Bronchial epithelial cell (primary cell): Measurements from ENCODE around the gene TATDN3. TPM values are rescaled to one million over a fixed set of nuclear protein-coding genes. Genes with fewer than 3 reads are reported as not detected.
"Not testable (repeated sequence)": the region's sequence is repeated elsewhere in the genome, so short reads cannot be mapped to it uniquely, and the experiment has no call there.

Experiments used
- DNase-seq: peaks from one replicate; pipeline ENCODE4 v3.0.0-alpha.2; 2010; ENCODE audit warnings: low read depth
- FAIRE-seq: peaks from 2 replicates; lab custom pipeline; 2011; peaks lifted over from hg19 to GRCh38; lab: Jason Lieb, UNC
- H3K27me3 ChIP-seq: 2 replicates; pipeline ENCODE4 v1.5.1; 2011; ENCODE audit warnings: low read length; ENCODE audit not compliant: control insufficient read depth, insufficient read depth
- H3K36me3 ChIP-seq: 2 replicates; pipeline ENCODE4 v1.5.1; 2011; ENCODE audit warnings: low read length; ENCODE audit not compliant: control insufficient read depth, insufficient read depth
- H3K4me3 ChIP-seq: 2 replicates; pipeline ENCODE4 v1.5.1; 2011; ENCODE audit warnings: mild to moderate bottlenecking, low read depth, low read length, control low read depth
- total RNA-seq: library from RNA; depleted of rRNA; stranded (reverse); fragments of >200 nt; gene quantifications from 2 replicates; pipeline ENCODE4 v1.2.1, GENCODE V29; 2014
- TF ChIP-seq, protein P1 (sequence below): IDR thresholded peaks from 2 replicates; pipeline ENCODE4 v1.5.1; 2011; ENCODE audit warnings: mild to moderate bottlenecking, moderate library complexity, low read length, control low read depth, inconsistent platforms; ENCODE audit not compliant: insufficient read depth, severe bottlenecking

Gene TATDN3
- total RNA-seq, 1 donor from 2014 or later: 12.1 TPM

DNA sequence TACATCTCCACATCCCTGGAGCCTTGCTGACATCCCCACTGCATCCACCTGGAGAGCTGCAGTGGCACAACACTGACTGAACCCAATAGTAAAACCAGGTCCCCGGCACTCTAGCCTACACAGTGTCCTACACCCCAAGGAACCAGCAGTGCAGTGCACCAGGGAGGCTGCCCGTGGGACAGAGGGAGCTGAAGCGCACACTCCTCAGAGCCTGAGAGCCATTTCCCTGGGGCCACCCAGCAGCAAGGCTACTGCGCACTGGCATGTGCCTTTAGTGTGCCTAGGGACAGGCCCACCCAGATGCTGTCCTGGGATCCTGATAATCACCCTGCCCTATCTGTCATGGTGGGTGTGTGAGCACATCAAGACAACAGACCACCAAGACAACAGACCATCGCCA is 32.0 kb upstream of the TATDN3 start:
- FAIRE-seq: no peak
- TF ChIP-seq, protein P1, sequence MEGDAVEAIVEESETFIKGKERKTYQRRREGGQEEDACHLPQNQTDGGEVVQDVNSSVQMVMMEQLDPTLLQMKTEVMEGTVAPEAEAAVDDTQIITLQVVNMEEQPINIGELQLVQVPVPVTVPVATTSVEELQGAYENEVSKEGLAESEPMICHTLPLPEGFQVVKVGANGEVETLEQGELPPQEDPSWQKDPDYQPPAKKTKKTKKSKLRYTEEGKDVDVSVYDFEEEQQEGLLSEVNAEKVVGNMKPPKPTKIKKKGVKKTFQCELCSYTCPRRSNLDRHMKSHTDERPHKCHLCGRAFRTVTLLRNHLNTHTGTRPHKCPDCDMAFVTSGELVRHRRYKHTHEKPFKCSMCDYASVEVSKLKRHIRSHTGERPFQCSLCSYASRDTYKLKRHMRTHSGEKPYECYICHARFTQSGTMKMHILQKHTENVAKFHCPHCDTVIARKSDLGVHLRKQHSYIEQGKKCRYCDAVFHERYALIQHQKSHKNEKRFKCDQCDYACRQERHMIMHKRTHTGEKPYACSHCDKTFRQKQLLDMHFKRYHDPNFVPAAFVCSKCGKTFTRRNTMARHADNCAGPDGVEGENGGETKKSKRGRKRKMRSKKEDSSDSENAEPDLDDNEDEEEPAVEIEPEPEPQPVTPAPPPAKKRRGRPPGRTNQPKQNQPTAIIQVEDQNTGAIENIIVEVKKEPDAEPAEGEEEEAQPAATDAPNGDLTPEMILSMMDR: no peak

DNA sequence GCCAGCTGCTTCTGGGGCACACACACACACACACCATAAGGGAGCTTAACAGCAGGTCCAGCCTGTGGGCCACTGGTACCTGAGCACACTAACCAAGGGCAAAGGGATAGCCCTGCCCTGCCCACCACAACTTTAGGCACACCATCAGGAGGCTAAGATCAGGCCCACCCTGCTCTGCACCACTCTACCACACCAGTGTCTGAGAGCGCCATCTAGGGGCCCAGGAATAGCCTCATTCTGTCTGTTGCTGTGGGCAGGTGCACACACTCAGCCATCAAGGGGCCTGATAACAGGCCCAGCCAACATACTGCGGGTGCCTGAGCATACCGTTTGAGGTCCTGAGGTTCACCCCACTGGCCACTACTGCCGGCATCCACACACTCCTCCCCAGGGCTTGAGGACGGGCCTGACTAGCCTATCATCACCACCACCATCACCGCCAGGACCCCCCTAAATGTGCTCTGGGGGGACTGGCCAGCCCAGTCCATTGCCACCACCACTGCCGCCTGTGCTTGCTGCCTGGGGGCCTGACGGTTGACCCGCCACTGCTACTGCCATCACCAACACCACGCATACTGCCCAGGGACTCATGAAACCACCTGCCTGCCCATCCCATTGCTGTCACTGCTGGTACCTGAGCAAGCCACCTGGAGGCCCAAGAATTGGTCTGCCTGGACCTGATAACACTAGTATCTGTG is 31.4 kb upstream of the TATDN3 start:
- no peak for DNase-seq
- H3K36me3 ChIP-seq: no peaks in the 10 kb centered on the region
- FAIRE-seq: no peak
- TF ChIP-seq, protein P1: peak; percentile 61
- H3K27me3 ChIP-seq: no peaks in the 10 kb centered on the region
- H3K4me3 ChIP-seq: no peak overlapping the region

More for the DNA sequence above, 32.0 kb upstream of the TATDN3 start:
- H3K27me3 ChIP-seq: no peaks in the 10 kb centered on the region
- no peak for DNase-seq
- H3K4me3 ChIP-seq: no peak overlapping the region
- no peaks in the 10 kb centered on the region for H3K36me3 ChIP-seq

DNA sequence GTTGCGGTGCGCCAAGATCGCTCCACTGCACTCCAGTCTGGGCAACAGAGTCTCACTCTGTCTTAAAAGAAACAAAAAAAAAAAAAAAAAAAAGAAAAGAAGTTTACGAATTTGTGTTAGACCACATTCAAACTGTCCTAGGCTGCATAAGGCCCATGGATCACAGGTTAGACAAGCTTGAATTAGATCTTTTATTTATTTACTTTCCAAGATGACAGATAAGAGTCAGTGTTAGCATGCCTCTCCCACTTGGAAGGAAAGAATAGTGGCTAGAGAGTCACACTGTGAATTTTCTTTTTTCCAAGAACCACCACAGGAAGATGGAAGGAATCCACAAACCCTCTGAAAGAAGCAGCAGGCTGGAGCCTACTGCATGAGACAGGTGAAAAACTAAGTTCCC is 29.5 kb upstream of the TATDN3 start:
- FAIRE-seq (no peak), DNase-seq (no peak)
- no peaks in the 10 kb centered on the region for H3K27me3 ChIP-seq
- H3K4me3 ChIP-seq: no peak overlapping the region
- TF ChIP-seq, protein P1: no peak
- no peaks in the 10 kb centered on the region for H3K36me3 ChIP-seq

DNA sequence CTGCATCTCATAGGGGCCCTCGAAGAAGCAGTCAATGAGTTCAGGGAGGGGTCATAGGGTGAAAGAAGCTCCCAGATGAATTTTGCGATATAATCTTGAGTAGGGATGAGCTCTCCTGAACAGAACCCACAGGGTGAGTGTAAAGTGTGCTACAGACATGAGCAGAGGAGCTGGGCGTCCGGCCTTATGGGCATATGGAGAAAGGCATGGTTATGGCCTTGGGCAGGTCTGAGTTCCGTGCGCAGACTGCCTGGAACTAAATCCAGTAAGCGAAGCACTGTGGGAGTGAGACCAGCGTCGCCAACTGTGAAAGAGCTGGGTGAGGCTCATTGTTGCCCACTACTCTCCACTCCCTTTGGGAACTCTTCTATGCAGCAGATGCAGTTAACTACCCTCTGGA is 28.9 kb upstream of the TATDN3 start:
- Histone ChIP-seq H3K36me3 (no peaks in the 10 kb centered on the region), H3K4me3 (no peak overlapping the region), H3K27me3 (no peaks in the 10 kb centered on the region)
- FAIRE-seq: no peak
- TF ChIP-seq, protein P1: no peak
- DNase-seq: no peak

DNA sequence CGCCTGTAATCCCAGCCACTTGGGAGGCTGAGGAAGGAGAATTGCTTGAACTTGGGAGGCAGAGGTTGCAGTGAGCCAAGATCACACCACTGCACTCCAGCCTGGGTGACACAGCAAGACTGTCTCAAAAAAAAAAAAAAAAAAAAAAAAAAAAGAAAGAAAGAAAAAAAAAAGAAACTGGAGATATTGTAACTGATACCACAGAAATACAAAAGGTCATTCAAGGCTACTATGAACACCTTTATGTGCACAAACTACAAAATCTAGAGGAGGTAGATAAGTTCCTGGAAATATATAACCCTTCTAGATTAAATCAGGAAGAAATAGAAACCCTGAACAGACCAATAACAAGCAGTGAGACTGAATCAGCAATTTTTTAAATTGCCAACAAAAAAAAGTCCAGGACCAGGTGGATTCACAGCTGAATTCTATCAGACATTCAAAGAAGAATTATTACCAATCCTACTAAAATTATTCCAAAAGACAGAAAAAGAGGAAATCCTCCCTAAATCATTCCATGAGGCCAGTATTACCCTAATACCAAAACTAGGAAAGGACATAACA is 26.9 kb upstream of the TATDN3 start:
- not testable (repeated sequence) for DNase-seq, H3K4me3 ChIP-seq, H3K36me3 ChIP-seq, H3K27me3 ChIP-seq, FAIRE-seq

DNA sequence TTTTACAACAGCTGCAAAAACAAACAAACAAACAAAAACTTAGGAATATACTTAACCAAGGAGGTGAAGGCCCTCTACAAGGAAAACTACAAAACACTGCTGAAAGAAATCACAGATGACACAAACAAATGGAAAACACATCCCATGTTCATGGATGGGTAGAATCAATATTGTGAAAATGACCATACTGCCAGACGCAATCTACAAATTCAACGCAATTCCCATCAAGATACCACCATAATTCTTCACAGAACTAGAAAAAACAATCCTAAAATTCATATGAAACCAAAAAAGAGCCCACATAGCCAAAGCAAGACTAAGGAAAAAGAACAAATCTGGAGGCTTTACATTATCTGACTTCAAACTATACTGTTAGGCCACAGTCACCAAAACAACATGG is 24.9 kb upstream of the TATDN3 start:
- not testable (repeated sequence) for H3K36me3 ChIP-seq, H3K27me3 ChIP-seq, H3K4me3 ChIP-seq, FAIRE-seq, DNase-seq
